Hepatocyte (in vitro differentiated cells): ENCODE data around the gene PTPRM.

Experiments used
- EZH2 ChIP-seq: fragments of 200-600 bp; sonication (generic); IDR thresholded peaks from 2 replicates; pipeline ENCODE4 v1.6.1; 2016; ENCODE audit warnings: antibody characterized with exemption, mild to moderate bottlenecking, borderline replicate concordance
- EZH2phosphoT487 ChIP-seq: fragments of 200-600 bp; sonication (generic); IDR thresholded peaks from one replicate; pipeline ENCODE4 v1.6.1; 2018; ENCODE audit warnings: antibody characterized with exemption, mild to moderate bottlenecking, low read depth, moderate library complexity; ENCODE audit not compliant: unreplicated experiment, severe bottlenecking
- TF ChIP-seq, protein P1 (sequence below): fragments of 200-600 bp; sonication (generic); IDR thresholded peaks from 2 replicates; pipeline ENCODE4 v1.5.1; 2016; ENCODE audit warnings: antibody characterized with exemption, mild to moderate bottlenecking; ENCODE audit not compliant: poor library complexity

DNA sequence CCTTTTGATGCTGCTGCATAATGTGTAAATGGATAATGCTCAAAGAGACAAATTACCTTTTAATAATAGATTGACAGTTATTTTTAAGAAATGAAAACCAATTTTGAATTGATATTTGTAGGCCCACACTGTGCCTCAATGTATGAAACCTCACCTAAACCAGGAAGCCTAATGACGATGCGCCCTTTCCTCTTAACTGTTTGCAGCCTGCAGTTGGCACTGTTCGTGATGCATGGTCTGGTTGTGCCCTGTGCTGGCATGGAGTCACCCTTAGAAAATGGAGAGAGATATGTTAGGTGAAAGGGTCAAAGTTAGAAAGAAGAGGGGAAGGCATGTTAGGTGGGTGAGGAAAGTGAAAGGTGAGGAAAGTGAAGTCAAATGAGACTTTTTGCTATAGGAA, 390.2 kb downstream of the PTPRM start:
- TF ChIP-seq, protein P1, sequence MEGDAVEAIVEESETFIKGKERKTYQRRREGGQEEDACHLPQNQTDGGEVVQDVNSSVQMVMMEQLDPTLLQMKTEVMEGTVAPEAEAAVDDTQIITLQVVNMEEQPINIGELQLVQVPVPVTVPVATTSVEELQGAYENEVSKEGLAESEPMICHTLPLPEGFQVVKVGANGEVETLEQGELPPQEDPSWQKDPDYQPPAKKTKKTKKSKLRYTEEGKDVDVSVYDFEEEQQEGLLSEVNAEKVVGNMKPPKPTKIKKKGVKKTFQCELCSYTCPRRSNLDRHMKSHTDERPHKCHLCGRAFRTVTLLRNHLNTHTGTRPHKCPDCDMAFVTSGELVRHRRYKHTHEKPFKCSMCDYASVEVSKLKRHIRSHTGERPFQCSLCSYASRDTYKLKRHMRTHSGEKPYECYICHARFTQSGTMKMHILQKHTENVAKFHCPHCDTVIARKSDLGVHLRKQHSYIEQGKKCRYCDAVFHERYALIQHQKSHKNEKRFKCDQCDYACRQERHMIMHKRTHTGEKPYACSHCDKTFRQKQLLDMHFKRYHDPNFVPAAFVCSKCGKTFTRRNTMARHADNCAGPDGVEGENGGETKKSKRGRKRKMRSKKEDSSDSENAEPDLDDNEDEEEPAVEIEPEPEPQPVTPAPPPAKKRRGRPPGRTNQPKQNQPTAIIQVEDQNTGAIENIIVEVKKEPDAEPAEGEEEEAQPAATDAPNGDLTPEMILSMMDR, result no peak
- TF ChIP-seq EZH2 (no peak), EZH2phosphoT487 (no peak)
